HEK293T (cell line): ENCODE measurements around the gene KIAA1217.

Experiments used
- ARNT ChIP-seq: fragments of 450-650 bp; IDR thresholded peaks from 2 replicates; pipeline ENCODE4 v1.6.1; 2017; ENCODE audit warnings: mild to moderate bottlenecking
- BHLHE40 ChIP-seq: fragments of 450-650 bp; IDR thresholded peaks from 2 replicates; pipeline ENCODE4 v1.6.1; 2016; ENCODE audit warnings: mild to moderate bottlenecking, moderate library complexity, borderline replicate concordance
- CTBP1 ChIP-seq: fragments of 450-650 bp; IDR thresholded peaks from 2 replicates; pipeline ENCODE4 v1.6.1; 2016; ENCODE audit warnings: borderline replicate concordance
- ELF4 ChIP-seq: fragments of 450-650 bp; IDR thresholded peaks from 2 replicates; pipeline ENCODE4 v1.6.1; 2017; ENCODE audit warnings: antibody characterized with exemption
- FOXA1 ChIP-seq: fragments of 450-650 bp; IDR thresholded peaks from 2 replicates; pipeline ENCODE4 v1.6.1; 2016; ENCODE audit warnings: mild to moderate bottlenecking
- FOXK2 ChIP-seq: fragments of 450-650 bp; IDR thresholded peaks from 2 replicates; pipeline ENCODE4 v1.6.1; 2016; ENCODE audit warnings: mild to moderate bottlenecking
- FOXM1 ChIP-seq: fragments of 450-650 bp; IDR thresholded peaks from 2 replicates; pipeline ENCODE4 v1.6.1; 2017; ENCODE audit warnings: mild to moderate bottlenecking, borderline replicate concordance
- HDGF ChIP-seq: fragments of 450-650 bp; IDR thresholded peaks from 2 replicates; pipeline ENCODE4 v1.6.1; 2017; ENCODE audit warnings: antibody characterized with exemption, borderline replicate concordance
- LEF1 ChIP-seq: fragments of 450-650 bp; IDR thresholded peaks from 2 replicates; pipeline ENCODE4 v1.6.1; 2017; ENCODE audit warnings: mild to moderate bottlenecking, borderline replicate concordance
- SP1 ChIP-seq: fragments of 450-650 bp; IDR thresholded peaks from 2 replicates; pipeline ENCODE4 v1.6.1; 2017
- SUZ12 ChIP-seq: fragments of 450-650 bp; IDR thresholded peaks from 2 replicates; pipeline ENCODE4 v1.6.1; 2016; ENCODE audit warnings: mild to moderate bottlenecking
- TARDBP ChIP-seq: fragments of 450-650 bp; IDR thresholded peaks from 2 replicates; pipeline ENCODE4 v1.6.1; 2016
- TF ChIP-seq, protein P1 (sequence below): fragments of 450-650 bp; IDR thresholded peaks from 2 replicates; pipeline ENCODE4 v1.6.1; 2016

DNA sequence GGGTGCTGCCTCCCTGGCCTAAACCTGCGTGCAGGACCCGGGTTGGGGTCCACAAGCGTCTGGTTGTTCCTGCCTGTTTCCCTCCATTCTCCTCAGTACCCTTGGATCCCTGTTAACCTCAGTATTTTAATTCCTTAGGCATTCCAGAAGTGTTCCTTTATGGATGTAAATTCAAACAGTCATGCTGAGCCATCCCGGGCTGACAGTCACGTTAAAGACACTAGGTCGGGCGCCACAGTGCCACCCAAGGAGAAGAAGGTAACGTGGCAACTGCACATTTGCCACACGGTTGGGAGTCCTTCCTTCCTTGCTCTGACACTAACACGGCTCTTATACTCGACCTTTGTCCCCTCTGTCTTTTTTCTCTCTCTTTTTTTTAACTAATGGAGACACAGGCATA, 327.7 kb downstream of the KIAA1217 start:
- TF ChIP-seq, protein P1, sequence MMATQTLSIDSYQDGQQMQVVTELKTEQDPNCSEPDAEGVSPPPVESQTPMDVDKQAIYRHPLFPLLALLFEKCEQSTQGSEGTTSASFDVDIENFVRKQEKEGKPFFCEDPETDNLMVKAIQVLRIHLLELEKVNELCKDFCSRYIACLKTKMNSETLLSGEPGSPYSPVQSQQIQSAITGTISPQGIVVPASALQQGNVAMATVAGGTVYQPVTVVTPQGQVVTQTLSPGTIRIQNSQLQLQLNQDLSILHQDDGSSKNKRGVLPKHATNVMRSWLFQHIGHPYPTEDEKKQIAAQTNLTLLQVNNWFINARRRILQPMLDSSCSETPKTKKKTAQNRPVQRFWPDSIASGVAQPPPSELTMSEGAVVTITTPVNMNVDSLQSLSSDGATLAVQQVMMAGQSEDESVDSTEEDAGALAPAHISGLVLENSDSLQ, result no peak
- no peak for TF ChIP-seq FOXM1
- TF ChIP-seq SUZ12, result no peak
- TF ChIP-seq SP1, result no peak
- TF ChIP-seq BHLHE40, result no peak
- no peak for TF ChIP-seq FOXA1
- no peak for TF ChIP-seq TARDBP
- TF ChIP-seq ARNT, result no peak
- TF ChIP-seq CTBP1, result no peak
- no peak for TF ChIP-seq FOXK2
- no peak for TF ChIP-seq LEF1
- no peak for TF ChIP-seq HDGF
- no peak for TF ChIP-seq ELF4
